Chondrocyte (in vitro differentiated cells): Measurements from ENCODE around the gene SLC34A3. TPM values are rescaled to one million over a fixed set of nuclear protein-coding genes. Genes with fewer than 3 reads are reported as not detected.
"Not testable (repeated sequence)": the region's sequence is repeated elsewhere in the genome, so short reads cannot be mapped to it uniquely, and the experiment has no call there.

Experiments used
- DNase-seq: peaks from one replicate; pipeline ENCODE4 v3.0.0; 2021; ENCODE audit warnings: mixed read lengths, low spot score
- H3K27ac Mint-ChIP-seq: one replicate; pipeline ENCODE4 v1.8.0; 2021; ENCODE audit warnings: mild to moderate bottlenecking, moderate library complexity, mixed read lengths; ENCODE audit not compliant: unreplicated experiment
- H3K27me3 Mint-ChIP-seq: 2 replicates; pipeline ENCODE4 v1.8.0; 2021; ENCODE audit warnings: low read depth, mixed read lengths
- H3K36me3 Mint-ChIP-seq: 2 replicates; pipeline ENCODE4 v1.8.0; 2021; ENCODE audit warnings: low read depth, mixed read lengths
- H3K4me1 Mint-ChIP-seq: 2 replicates; pipeline ENCODE4 v1.8.0; 2021; ENCODE audit warnings: low read depth, mild to moderate bottlenecking, mixed read lengths
- H3K4me3 Mint-ChIP-seq: one replicate; pipeline ENCODE4 v1.8.0; 2021; ENCODE audit warnings: mild to moderate bottlenecking, moderate library complexity, mixed read lengths; ENCODE audit not compliant: unreplicated experiment
- H3K9me3 Mint-ChIP-seq: 2 replicates; pipeline ENCODE4 v1.8.0; 2021; ENCODE audit warnings: low read depth, mixed read lengths
- total RNA-seq: library from RNA; stranded (reverse); gene quantifications from 3 replicates; pipeline ENCODE4 v1.2.1, GENCODE V29; 2021
- TF ChIP-seq, protein P1 (sequence below): fragments of 200-600 bp; sonication (generic); IDR thresholded peaks from 2 replicates; pipeline ENCODE4 v1.5.0; 2021; ENCODE audit warnings: antibody characterized with exemption, mild to moderate bottlenecking, moderate library complexity

SLC34A3 gene
- total RNA-seq, 1 donor from 2014 or later: not detected

DNA sequence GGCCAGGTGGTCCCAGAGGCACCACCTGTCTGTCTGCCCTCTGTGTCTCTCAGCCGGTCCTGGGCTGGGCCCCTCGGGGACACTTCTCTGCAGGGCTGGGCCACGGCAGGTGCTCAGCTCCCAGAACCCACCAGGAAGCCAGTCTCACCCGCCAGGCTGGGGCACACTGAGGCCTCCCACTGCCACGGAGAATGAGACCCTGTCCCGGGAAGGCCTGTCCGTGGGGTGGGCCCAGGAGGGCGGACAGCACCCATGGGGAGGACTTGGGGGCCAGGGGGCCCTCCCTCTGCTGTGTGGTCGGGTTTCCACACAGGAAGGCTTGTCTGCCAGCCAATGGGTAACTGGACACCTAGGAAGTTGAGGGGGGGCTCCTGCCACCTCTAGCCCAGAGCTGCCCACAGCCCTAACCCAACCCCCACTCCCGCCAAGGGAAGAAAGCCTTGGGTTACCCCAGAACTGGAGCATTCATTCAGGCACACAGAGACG, 6.3 kb downstream of the SLC34A3 start:
- Mint-ChIP-seq H3K27ac (no peak overlapping the region), H3K4me1 (peaks cover 11% of the 10 kb centered on the region), H3K4me3 (no peak overlapping the region), H3K27me3 (no peaks in the 10 kb centered on the region), H3K9me3 (no peaks in the 10 kb centered on the region), H3K36me3 (no peaks in the 10 kb centered on the region)
- TF ChIP-seq, protein P1, sequence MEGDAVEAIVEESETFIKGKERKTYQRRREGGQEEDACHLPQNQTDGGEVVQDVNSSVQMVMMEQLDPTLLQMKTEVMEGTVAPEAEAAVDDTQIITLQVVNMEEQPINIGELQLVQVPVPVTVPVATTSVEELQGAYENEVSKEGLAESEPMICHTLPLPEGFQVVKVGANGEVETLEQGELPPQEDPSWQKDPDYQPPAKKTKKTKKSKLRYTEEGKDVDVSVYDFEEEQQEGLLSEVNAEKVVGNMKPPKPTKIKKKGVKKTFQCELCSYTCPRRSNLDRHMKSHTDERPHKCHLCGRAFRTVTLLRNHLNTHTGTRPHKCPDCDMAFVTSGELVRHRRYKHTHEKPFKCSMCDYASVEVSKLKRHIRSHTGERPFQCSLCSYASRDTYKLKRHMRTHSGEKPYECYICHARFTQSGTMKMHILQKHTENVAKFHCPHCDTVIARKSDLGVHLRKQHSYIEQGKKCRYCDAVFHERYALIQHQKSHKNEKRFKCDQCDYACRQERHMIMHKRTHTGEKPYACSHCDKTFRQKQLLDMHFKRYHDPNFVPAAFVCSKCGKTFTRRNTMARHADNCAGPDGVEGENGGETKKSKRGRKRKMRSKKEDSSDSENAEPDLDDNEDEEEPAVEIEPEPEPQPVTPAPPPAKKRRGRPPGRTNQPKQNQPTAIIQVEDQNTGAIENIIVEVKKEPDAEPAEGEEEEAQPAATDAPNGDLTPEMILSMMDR: peak; percentile 43
- no peak for DNase-seq

- TF ChIP-seq, protein P1: no peak
- H3K4me1 Mint-ChIP-seq: peaks cover 21% of the 10 kb centered on the region
- DNase-seq: no peak
- H3K4me3 Mint-ChIP-seq: no peak overlapping the region
- H3K27me3 Mint-ChIP-seq: no peaks in the 10 kb centered on the region
- no peak overlapping the region for H3K27ac Mint-ChIP-seq
- no peaks in the 10 kb centered on the region for H3K9me3 Mint-ChIP-seq
- peaks cover 9% of the 10 kb centered on the region for H3K36me3 Mint-ChIP-seq
These were observed 7.3 kb downstream of the SLC34A3 start for GRCh38 chr9:137237759-137238726.

DNA sequence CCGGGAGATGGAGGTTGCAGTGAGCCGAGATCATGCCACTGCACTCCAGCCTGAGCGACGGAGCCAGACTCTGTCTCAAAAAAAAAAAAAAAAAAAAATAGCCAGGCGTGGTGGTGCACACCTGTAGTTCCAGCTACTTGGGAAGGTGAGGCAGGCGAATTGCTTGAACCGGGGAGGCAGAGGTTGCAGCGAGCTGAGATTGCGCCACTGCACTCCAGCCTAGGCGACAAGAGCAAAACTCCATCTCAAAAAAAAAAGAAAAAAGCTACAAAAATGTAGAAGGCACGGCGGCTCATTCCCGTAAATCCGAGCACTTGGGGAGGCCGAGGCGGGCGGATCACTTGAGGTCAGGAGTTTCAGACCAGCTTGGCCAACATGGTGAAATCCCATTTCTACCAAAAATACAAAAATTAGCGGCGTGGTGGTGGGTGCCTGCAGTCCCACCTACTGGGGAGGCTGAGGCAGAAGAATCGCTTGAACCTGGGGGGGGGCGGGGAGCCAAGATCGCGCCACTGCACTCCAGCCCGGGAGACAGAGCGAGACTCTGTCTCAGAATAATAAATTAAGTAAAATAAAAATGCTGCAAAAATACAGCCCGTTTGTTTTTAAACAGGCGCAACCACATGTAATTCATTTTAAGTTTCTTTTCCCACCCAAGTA, 9.0 kb downstream of the SLC34A3 start:
- peak overlapping the region; percentile 85 for H3K27ac Mint-ChIP-seq
- H3K4me3 Mint-ChIP-seq: peak overlapping the region; percentile 70
- DNase-seq, H3K27me3 Mint-ChIP-seq, H3K9me3 Mint-ChIP-seq: not testable (repeated sequence)
- H3K36me3 Mint-ChIP-seq: peaks cover 10% of the 10 kb centered on the region
- peaks cover 30% of the 10 kb centered on the region for H3K4me1 Mint-ChIP-seq

DNA sequence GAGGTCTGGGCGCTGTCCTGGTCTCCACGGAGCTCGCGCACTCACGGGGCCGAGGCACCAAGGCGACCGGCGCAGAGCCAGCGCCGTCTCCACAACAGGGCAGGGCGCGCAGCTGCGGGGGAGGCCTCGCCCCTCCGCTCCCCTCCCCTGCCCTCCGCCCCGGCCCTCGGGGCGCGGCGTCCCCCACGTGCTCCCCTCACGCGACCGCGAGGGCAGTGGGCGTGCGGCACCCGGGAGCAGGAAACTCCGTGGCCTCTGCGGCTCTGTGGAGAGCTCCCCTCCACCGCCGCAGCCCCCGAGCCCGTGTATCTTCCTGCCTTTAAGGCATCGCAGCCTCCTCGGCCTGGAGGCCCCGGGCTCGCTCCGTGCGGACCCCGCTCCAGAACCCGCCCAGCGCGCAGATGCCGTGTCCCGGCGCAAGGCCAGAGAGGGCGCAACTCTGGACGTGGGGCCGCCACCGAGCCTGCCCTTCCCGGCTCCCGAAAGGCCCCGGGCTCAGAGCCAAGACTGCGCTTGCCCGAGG, 9.7 kb downstream of the SLC34A3 start:
- Mint-ChIP-seq H3K9me3 (no peaks in the 10 kb centered on the region), H3K36me3 (peaks cover 10% of the 10 kb centered on the region), H3K4me3 (peak overlapping the region; percentile 70), H3K27ac (peak overlapping the region; percentile 85), H3K4me1 (peaks cover 30% of the 10 kb centered on the region), H3K27me3 (no peaks in the 10 kb centered on the region)
- TF ChIP-seq, protein P1: peak; percentile 33
- no peak for DNase-seq

DNA sequence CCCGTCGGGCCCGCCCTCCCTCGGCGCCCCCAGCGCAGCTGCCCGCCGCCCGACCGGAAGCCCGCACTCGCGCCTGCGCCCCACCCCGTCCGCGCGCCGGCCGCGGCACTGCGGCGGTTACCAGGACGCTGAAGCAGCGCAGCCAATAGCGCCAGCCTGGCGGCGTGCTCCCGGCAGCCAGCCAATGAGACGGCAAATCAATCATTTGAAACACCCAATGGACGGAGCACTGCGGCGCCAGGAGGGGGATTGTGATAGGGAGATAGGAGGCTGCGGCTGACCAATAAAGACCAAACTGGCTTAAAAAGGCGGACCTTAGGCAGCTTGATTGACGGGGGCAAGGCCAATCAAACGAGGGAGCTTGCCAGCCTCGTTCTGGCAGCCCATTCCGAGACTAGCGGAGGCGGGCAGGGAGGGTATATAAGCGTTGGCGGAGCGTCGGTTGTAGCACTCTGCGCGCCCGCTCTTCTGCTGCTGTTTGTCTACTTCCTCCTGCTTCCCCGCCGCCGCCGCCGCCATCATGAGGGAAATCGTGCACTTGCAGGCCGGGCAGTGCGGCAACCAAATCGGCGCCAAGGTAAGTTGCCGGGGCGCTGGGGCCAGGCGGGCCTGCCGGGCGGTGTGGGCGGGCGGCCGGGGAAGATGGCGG, 10.3 kb downstream of the SLC34A3 start, which contains the start of gene TUBB4B:
TSS of gene TUBB4B (plus strand) at position 447 of the 649 bp plus-strand sequence. CDS start at position 521, 74 bp downstream.
- Mint-ChIP-seq H3K27me3 (no peaks in the 10 kb centered on the region), H3K36me3 (peaks cover 10% of the 10 kb centered on the region), H3K9me3 (no peaks in the 10 kb centered on the region), H3K4me3 (peak within 1 kb of the TSS; percentile 78), H3K27ac (peak within 1 kb of the TSS; percentile 89), H3K4me1 (peaks cover 30% of the 10 kb centered on the region)
- DNase-seq: peak; percentile 99
- TF ChIP-seq, protein P1: no peak
